WTC11 (cell line): ENCODE data around the gene MFAP3L. TPM values are rescaled to one million over a fixed set of nuclear protein-coding genes. Genes with fewer than 3 reads are reported as not detected.

Source experiments
- ATAC-seq: fragments of 200-7000 bp; cut with Tn5 transposase; 2 replicates; pipeline ENCODE4 v1.10.0; 2021; ENCODE audit warnings: mild to moderate bottlenecking, moderate library complexity
- CTCF ChIA-PET: fragments of 300-600 bp; sonication (Branson Sonifier 250); formaldehyde crosslinking; loops from one replicate; lab custom pipeline; 2021; ENCODE audit warnings: antibody characterized with exemption; lab: Charles Lee
- POLR2A ChIA-PET: fragments of 350-600 bp; sonication (Branson Sonifier 250); formaldehyde crosslinking; loops from one replicate; lab custom pipeline; 2021; ENCODE audit warnings: antibody characterized with exemption; lab: Charles Lee
- DNase-seq: peaks from one replicate; pipeline ENCODE4 v3.0.0; 2021; ENCODE audit warnings: low spot score
- H3K27ac Mint-ChIP-seq: 2 replicates; pipeline ENCODE4 v1.8.0; 2021; ENCODE audit warnings: mixed read lengths
- H3K27me3 Mint-ChIP-seq: 2 replicates; pipeline ENCODE4 v1.8.0; 2021; ENCODE audit warnings: low read depth, mild to moderate bottlenecking, moderate library complexity, mixed read lengths
- H3K36me3 Mint-ChIP-seq: 2 replicates; pipeline ENCODE4 v1.8.0; 2021; ENCODE audit warnings: mixed read lengths
- H3K4me1 Mint-ChIP-seq: 2 replicates; pipeline ENCODE4 v1.8.0; 2022; ENCODE audit warnings: mixed read lengths
- H3K4me3 Mint-ChIP-seq: 2 replicates; pipeline ENCODE4 v1.8.0; 2021; ENCODE audit warnings: mild to moderate bottlenecking, moderate library complexity, mixed read lengths
- H3K9me3 Mint-ChIP-seq: 2 replicates; pipeline ENCODE4 v1.8.0; 2021; ENCODE audit warnings: mixed read lengths
- AR ChIP-seq: fragments of 250-450 bp; sonication (Bioruptor Pico); IDR thresholded peaks from 2 replicates; pipeline ENCODE4 v1.9.0; 2021; ENCODE audit warnings: mild to moderate bottlenecking
- E2F4 ChIP-seq: sonication (generic); formaldehyde crosslinking; IDR thresholded peaks from 2 replicates; pipeline ENCODE4 v1.8.1; 2022; ENCODE audit warnings: low read depth, mild to moderate bottlenecking, moderate library complexity, missing genetic modification reagents, borderline replicate concordance
- FOXP4 ChIP-seq: sonication (generic); formaldehyde crosslinking; IDR thresholded peaks from 2 replicates; pipeline ENCODE4 v1.8.0; 2022; ENCODE audit warnings: mild to moderate bottlenecking, missing genetic modification reagents
- MLX ChIP-seq: sonication (generic); formaldehyde crosslinking; IDR thresholded peaks from 2 replicates; pipeline ENCODE4 v1.8.1; 2023; ENCODE audit warnings: mild to moderate bottlenecking, missing genetic modification reagents, moderate library complexity
- MXD4 ChIP-seq: fragments of 250-450 bp; sonication (Bioruptor Pico); IDR thresholded peaks from 2 replicates; pipeline ENCODE4 v1.8.0; 2021; ENCODE audit warnings: mild to moderate bottlenecking, moderate library complexity, borderline replicate concordance
- SMAD3 ChIP-seq: sonication (generic); formaldehyde crosslinking; IDR thresholded peaks from 2 replicates; pipeline ENCODE4 v1.8.0; 2022; ENCODE audit warnings: missing genetic modification reagents, mild to moderate bottlenecking, borderline replicate concordance
- SMAD4 ChIP-seq: sonication (generic); formaldehyde crosslinking; IDR thresholded peaks from 2 replicates; pipeline ENCODE4 v1.8.0; 2022; ENCODE audit warnings: mild to moderate bottlenecking, missing genetic modification reagents
- SP1 ChIP-seq: sonication (generic); formaldehyde crosslinking; conservative IDR thresholded peaks from 2 replicates; pipeline ENCODE4 v1.8.1; 2022; ENCODE audit warnings: missing genetic modification reagents
- TCF7 ChIP-seq: sonication (generic); formaldehyde crosslinking; IDR thresholded peaks from 2 replicates; pipeline ENCODE4 v1.8.0; 2022; ENCODE audit warnings: mild to moderate bottlenecking, low read depth, missing genetic modification reagents, moderate library complexity
- ZNF263 ChIP-seq: sonication (generic); formaldehyde crosslinking; IDR thresholded peaks from 2 replicates; pipeline ENCODE4 v1.8.1; 2022; ENCODE audit warnings: low read depth, mild to moderate bottlenecking, moderate library complexity, missing genetic modification reagents
- ZNF423 ChIP-seq: fragments of 250-450 bp; sonication (Bioruptor Pico); IDR thresholded peaks from 2 replicates; pipeline ENCODE4 v2.1.2; 2022; ENCODE audit warnings: mild to moderate bottlenecking, moderate library complexity
- ZNF671 ChIP-seq: fragments of 250-450 bp; sonication (Bioruptor Pico); IDR thresholded peaks from 2 replicates; pipeline ENCODE4 v1.8.0; 2021; ENCODE audit warnings: mild to moderate bottlenecking
- total RNA-seq: library from RNA; stranded (reverse); gene quantifications from 3 replicates; pipeline ENCODE4 v1.2.3, GENCODE V29; 2021
- TF ChIP-seq, protein P1 (sequence below): sonication (generic); formaldehyde crosslinking; IDR thresholded peaks from 2 replicates; pipeline ENCODE4 v1.8.1; 2023; ENCODE audit warnings: mild to moderate bottlenecking, missing genetic modification reagents, moderate library complexity
- TF ChIP-seq, protein P2 (sequence below): sonication (generic); formaldehyde crosslinking; IDR thresholded peaks from 2 replicates; pipeline ENCODE4 v1.8.1; 2023; ENCODE audit warnings: mild to moderate bottlenecking, moderate library complexity, missing genetic modification reagents
- TF ChIP-seq, protein P3 (sequence below): sonication (generic); formaldehyde crosslinking; IDR thresholded peaks from 2 replicates; pipeline ENCODE4 v1.8.1; 2023; ENCODE audit warnings: mild to moderate bottlenecking, missing genetic modification reagents

Gene MFAP3L
- total RNA-seq, 1 experiment from 2014 or later: 31.3 TPM

DNA sequence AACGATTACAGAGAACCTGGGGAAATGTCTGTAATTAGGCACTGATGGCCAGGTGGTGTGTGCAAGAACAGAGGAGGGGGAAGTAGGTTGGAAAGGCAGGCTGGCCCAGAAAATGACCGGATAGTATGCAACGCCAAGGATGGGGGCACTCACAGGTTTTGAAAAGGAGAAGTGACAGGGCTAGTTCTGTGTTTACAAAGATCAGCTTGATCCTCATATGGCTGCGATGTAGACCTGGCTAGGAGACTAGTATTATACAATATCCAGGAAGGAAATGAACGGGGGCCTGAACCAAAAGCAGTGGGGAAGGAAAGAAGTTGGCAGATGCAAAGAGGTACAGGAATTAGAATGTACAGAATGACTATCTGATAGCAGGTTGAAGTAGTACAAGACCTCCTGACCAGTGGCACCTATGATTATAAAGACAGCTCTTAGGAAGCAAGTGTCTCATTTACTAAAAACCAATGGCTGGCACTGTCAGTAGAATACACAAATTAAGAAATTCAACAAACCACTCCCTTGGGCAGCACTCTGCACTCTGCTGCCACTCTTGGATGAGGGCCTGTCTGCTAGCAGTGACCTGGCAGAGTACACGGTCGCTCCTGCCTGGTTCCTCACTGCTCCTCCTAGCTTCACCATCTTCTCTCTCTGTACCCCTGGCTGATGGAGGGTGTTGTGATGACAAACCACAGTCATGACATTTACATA lies 14.1 kb downstream of the MFAP3L start:
- peaks cover 15% of the 10 kb centered on the region for H3K9me3 Mint-ChIP-seq

GRCh38 chr4:170009291-170009690 lies 16.9 kb downstream of the MFAP3L start:
- peaks cover 15% of the 10 kb centered on the region for H3K9me3 Mint-ChIP-seq
- H3K27ac Mint-ChIP-seq: no peak overlapping the region
- ATAC-seq (no peak), DNase-seq (no peak)
- no peaks in the 10 kb centered on the region for H3K27me3 Mint-ChIP-seq
- CTCF ChIA-PET: no interaction called here
- POLR2A ChIA-PET: no interaction called here
- H3K4me1 Mint-ChIP-seq: peaks cover 36% of the 10 kb centered on the region
- H3K4me3 Mint-ChIP-seq: no peak overlapping the region
- peaks cover 12% of the 10 kb centered on the region for H3K36me3 Mint-ChIP-seq
- TF ChIP-seq FOXP4 (CRISPR knock-in tag) (no peak), ZNF671 (CRISPR knock-in tag) (no peak), SMAD4 (CRISPR knock-in tag) (no peak), ZNF263 (CRISPR knock-in tag) (no peak), MLX (CRISPR knock-in tag) (no peak), SP1 (CRISPR knock-in tag) (no peak), SMAD3 (CRISPR knock-in tag) (no peak), AR (CRISPR knock-in tag) (no peak), TCF7 (CRISPR knock-in tag) (no peak)
- TF ChIP-seq, protein P1, sequence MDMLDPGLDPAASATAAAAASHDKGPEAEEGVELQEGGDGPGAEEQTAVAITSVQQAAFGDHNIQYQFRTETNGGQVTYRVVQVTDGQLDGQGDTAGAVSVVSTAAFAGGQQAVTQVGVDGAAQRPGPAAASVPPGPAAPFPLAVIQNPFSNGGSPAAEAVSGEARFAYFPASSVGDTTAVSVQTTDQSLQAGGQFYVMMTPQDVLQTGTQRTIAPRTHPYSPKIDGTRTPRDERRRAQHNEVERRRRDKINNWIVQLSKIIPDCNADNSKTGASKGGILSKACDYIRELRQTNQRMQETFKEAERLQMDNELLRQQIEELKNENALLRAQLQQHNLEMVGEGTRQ (CRISPR knock-in tag): no peak
- TF ChIP-seq, protein P2, sequence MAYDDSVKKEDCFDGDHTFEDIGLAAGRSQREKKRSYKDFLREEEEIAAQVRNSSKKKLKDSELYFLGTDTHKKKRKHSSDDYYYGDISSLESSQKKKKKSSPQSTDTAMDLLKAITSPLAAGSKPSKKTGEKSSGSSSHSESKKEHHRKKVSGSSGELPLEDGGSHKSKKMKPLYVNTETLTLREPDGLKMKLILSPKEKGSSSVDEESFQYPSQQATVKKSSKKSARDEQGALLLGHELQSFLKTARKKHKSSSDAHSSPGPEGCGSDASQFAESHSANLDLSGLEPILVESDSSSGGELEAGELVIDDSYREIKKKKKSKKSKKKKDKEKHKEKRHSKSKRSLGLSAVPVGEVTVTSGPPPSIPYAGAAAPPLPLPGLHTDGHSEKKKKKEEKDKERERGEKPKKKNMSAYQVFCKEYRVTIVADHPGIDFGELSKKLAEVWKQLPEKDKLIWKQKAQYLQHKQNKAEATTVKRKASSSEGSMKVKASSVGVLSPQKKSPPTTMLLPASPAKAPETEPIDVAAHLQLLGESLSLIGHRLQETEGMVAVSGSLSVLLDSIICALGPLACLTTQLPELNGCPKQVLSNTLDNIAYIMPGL (CRISPR knock-in tag): no peak

More for the DNA sequence above, 14.1 kb downstream of the MFAP3L start:
- TF ChIP-seq SMAD4 (CRISPR knock-in tag) (no peak), E2F4 (no peak), MXD4 (CRISPR knock-in tag) (no peak), AR (CRISPR knock-in tag) (no peak), ZNF423 (no peak)
- TF ChIP-seq, protein P3, sequence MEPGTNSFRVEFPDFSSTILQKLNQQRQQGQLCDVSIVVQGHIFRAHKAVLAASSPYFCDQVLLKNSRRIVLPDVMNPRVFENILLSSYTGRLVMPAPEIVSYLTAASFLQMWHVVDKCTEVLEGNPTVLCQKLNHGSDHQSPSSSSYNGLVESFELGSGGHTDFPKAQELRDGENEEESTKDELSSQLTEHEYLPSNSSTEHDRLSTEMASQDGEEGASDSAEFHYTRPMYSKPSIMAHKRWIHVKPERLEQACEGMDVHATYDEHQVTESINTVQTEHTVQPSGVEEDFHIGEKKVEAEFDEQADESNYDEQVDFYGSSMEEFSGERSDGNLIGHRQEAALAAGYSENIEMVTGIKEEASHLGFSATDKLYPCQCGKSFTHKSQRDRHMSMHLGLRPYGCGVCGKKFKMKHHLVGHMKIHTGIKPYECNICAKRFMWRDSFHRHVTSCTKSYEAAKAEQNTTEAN (CRISPR knock-in tag): no peak
- Mint-ChIP-seq H3K27me3 (no peaks in the 10 kb centered on the region), H3K4me1 (peaks cover 36% of the 10 kb centered on the region), H3K27ac (no peak overlapping the region), H3K4me3 (no peak overlapping the region), H3K36me3 (peaks cover 12% of the 10 kb centered on the region)
- ATAC-seq: peak; percentile 61
- POLR2A ChIA-PET: interaction anchor here (1.1 kb wide), 1 partner anchor 14 kb away, joined by 4 read pairs; the partner anchor contains the start of gene MFAP3L
- no peak for DNase-seq
- CTCF ChIA-PET: no interaction called here
